ENCODE measurements around the gene HYPK. TPM values are rescaled to one million over a fixed set of nuclear protein-coding genes. Genes with fewer than 3 reads are reported as not detected.
"Not testable (repeated sequence)": the region's sequence is repeated elsewhere in the genome, so short reads cannot be mapped to it uniquely, and the experiment has no call there.

Gene HYPK
- polyA plus RNA-seq, 1 donor from 2014 or later = 5.0 TPM

- no peak for TF ChIP-seq EZH2 (IDR thresholded peaks at IDR 0.05; ENCODE audit: borderline replicate concordance, insufficient read depth, low read length, poor library complexity, severe bottlenecking)
These were observed 27.8 kb downstream of the HYPK start (continued) for GRCh38 chr15:43828061-43828657.

- H3F3A ChIP-seq (ENCODE audit: insufficient read depth, low read length, poor library complexity, severe bottlenecking); H3K4me3 ChIP-seq (ENCODE audit: low read length); H3K79me2 ChIP-seq (replicated peaks; ENCODE audit: insufficient read depth, low read length); H3K27me3 ChIP-seq (ENCODE audit: insufficient read depth, low read depth, low read length); H3K9me2 ChIP-seq (ENCODE audit: insufficient read depth, low read length); H3K4me2 ChIP-seq (ENCODE audit: low read length); H3K9me3 ChIP-seq (ENCODE audit: low read length); H3K36me3 ChIP-seq (ENCODE audit: insufficient read depth, low read length); H4K20me1 ChIP-seq (ENCODE audit: insufficient read depth); H3K9ac ChIP-seq (ENCODE audit: low read length); H3K27ac ChIP-seq (ENCODE audit: low read length); H2AFZ ChIP-seq (ENCODE audit: low read depth, low read length): not testable (repeated sequence)
These were observed 29.6 kb downstream of the HYPK start for GRCh38 chr15:43829951-43830540.

DNA sequence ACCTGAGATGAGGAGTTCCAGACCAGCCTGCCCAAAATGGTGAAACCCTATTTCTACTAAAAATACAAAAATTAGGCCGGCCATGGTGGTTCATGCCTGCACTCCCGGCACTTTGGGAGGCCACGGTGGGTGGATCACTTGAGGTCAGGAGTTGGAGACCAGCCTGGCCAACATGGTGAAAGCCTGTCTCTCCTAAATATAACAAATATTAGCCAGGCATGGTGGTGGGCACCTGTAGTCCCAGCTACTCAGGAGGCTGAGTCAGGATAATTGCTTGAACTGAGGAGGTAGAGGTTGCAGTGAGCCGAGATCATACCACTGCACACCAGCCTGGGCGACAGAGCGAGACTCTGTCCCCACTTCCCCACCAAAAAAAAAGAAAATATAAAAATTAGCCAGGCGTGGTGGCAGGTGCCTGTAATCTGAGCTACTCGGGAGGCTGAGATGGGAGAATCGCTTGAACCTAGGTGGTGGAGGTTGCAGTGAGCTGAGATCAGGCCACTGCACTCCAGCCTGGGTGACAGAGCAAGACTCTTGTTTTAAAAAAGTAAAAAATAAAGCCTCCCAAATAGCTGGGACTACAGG lies 30.4 kb downstream of the HYPK start:
- H3K27ac ChIP-seq (ENCODE audit: low read length); H3K36me3 ChIP-seq (ENCODE audit: insufficient read depth, low read length); H3K9me3 ChIP-seq (ENCODE audit: low read length); H3K9me2 ChIP-seq (ENCODE audit: insufficient read depth, low read length); H3F3A ChIP-seq (ENCODE audit: insufficient read depth, low read length, poor library complexity, severe bottlenecking); H2AFZ ChIP-seq (ENCODE audit: low read depth, low read length); H3K4me3 ChIP-seq (ENCODE audit: low read length); H3K27me3 ChIP-seq (ENCODE audit: insufficient read depth, low read depth, low read length); H4K20me1 ChIP-seq (ENCODE audit: insufficient read depth); H3K4me2 ChIP-seq (ENCODE audit: low read length); H3K79me2 ChIP-seq (replicated peaks; ENCODE audit: insufficient read depth, low read length); H3K9ac ChIP-seq (ENCODE audit: low read length): not testable (repeated sequence)

GRCh38 chr15:43831519-43832052 lies 31.2 kb downstream of the HYPK start:
- not testable (repeated sequence) for H3F3A ChIP-seq (ENCODE audit: insufficient read depth, low read length, poor library complexity, severe bottlenecking); H3K9me2 ChIP-seq (ENCODE audit: insufficient read depth, low read length); H3K27me3 ChIP-seq (ENCODE audit: insufficient read depth, low read depth, low read length); H3K36me3 ChIP-seq (ENCODE audit: insufficient read depth, low read length); H2AFZ ChIP-seq (ENCODE audit: low read depth, low read length); H3K79me2 ChIP-seq (replicated peaks; ENCODE audit: insufficient read depth, low read length); H3K4me2 ChIP-seq (ENCODE audit: low read length); H4K20me1 ChIP-seq (ENCODE audit: insufficient read depth); H3K27ac ChIP-seq (ENCODE audit: low read length); H3K9ac ChIP-seq (ENCODE audit: low read length); H3K9me3 ChIP-seq (ENCODE audit: low read length); H3K4me3 ChIP-seq (ENCODE audit: low read length)

- H3K27ac ChIP-seq (ENCODE audit: low read length); H3K27me3 ChIP-seq (ENCODE audit: insufficient read depth, low read depth, low read length); H3K9ac ChIP-seq (ENCODE audit: low read length); H3K9me2 ChIP-seq (ENCODE audit: insufficient read depth, low read length); H3K4me2 ChIP-seq (ENCODE audit: low read length); H3K9me3 ChIP-seq (ENCODE audit: low read length); H4K20me1 ChIP-seq (ENCODE audit: insufficient read depth); H2AFZ ChIP-seq (ENCODE audit: low read depth, low read length); H3K36me3 ChIP-seq (ENCODE audit: insufficient read depth, low read length); H3K79me2 ChIP-seq (replicated peaks; ENCODE audit: insufficient read depth, low read length); H3K4me3 ChIP-seq (ENCODE audit: low read length); H3F3A ChIP-seq (ENCODE audit: insufficient read depth, low read length, poor library complexity, severe bottlenecking): not testable (repeated sequence)
These were observed 32.1 kb downstream of the HYPK start for GRCh38 chr15:43832485-43832884.

GRCh38 chr15:43845421-43845820 lies 45.0 kb downstream of the HYPK start:
- no peaks in the 10 kb centered on the region for H3K27me3 ChIP-seq (ENCODE audit: insufficient read depth, low read depth, low read length)
- H3K9me2 ChIP-seq (ENCODE audit: insufficient read depth, low read length) = no peaks in the 10 kb centered on the region
- H4K20me1 ChIP-seq (ENCODE audit: insufficient read depth) = no peaks in the 10 kb centered on the region
- no peaks in the 10 kb centered on the region for H3F3A ChIP-seq (ENCODE audit: insufficient read depth, low read length, poor library complexity, severe bottlenecking)
- no peaks in the 10 kb centered on the region for H3K36me3 ChIP-seq (ENCODE audit: insufficient read depth, low read length)
- no peak overlapping the region for H3K9ac ChIP-seq (ENCODE audit: low read length)
- H3K79me2 ChIP-seq (replicated peaks; ENCODE audit: insufficient read depth, low read length) = no peaks in the 10 kb centered on the region
- H3K4me2 ChIP-seq (ENCODE audit: low read length) = no peak overlapping the region
- H2AFZ ChIP-seq (ENCODE audit: low read depth, low read length) = no peak overlapping the region
- no peak for TF ChIP-seq REST (IDR thresholded peaks at IDR 0.05; ENCODE audit: borderline replicate concordance)
- H3K4me3 ChIP-seq (ENCODE audit: low read length) = no peak overlapping the region
- H3K27ac ChIP-seq (ENCODE audit: low read length) = no peak overlapping the region
- no peaks in the 10 kb centered on the region for H3K9me3 ChIP-seq (ENCODE audit: low read length)

All from neural cell (in vitro differentiated cells).